Smooth muscle cell of the brain vasculature (primary cell): ENCODE results near the gene CCDC74A.
"Not testable (repeated sequence)": the region's sequence is repeated elsewhere in the genome, so short reads cannot be mapped to it uniquely, and the experiment has no call there.

Experiments
- DNase-seq: peaks from one replicate; pipeline ENCODE4 v3.0.0-alpha.2; 2012; ENCODE audit warnings: low read depth, low spot score

The CCDC74A gene

DNA sequence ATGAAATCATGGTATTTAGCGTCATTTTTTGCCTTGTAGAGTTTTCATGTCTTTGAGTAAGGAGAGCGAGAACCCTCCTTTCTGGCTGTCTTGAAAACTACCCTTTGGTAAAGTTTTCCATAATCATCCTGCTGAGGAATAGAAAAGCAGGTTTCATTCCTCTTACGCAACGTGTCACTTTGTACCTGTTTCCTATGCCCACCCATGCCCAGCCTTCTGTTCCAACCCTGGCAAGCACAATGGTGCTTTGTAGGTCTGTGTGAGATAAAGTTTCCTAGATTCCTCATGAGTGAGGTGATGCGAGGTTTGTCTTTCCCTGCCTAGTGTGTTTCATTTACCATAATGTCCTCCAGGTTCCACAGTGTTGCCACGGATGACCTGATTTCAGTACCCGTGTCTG lies 29.3 kb downstream of the CCDC74A start:
- DNase-seq: no peak

DNA sequence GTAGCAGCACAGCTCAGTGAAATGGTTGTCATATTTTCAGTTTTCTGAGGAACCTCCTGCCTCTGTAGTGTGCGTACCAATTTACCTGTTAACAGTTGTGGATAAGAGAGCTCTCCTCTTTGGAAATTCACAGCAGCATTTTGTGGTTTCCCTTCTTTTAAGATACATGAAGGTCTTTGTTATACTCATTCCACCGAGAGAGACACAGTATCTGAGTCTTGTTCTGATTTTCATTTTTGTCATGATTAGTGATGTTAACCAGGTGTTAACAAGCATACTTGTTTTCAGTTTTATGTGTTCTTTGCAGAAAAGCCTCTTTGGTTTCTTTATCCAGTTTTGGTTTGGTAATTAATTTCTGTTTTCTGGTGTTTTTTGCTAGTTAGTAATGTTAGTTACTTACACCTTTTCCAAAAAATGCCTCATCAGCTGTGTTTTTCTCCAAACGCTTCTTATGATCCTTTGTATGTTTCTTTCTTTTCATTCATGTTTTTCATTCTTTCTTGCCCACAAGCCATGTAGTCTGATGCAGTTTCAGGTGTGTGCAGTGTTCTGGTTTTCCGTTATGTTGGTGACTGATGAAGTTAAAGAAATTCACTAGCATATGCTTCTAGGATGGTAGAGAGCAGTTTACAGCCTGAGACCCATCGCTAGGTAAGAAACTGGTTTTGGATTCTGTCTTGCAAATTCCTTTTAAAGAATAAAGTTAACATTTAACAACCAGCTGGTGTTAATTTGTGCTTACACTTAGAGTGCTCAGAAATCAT lies 30.1 kb downstream of the CCDC74A start:
- DNase-seq: no peak

DNA sequence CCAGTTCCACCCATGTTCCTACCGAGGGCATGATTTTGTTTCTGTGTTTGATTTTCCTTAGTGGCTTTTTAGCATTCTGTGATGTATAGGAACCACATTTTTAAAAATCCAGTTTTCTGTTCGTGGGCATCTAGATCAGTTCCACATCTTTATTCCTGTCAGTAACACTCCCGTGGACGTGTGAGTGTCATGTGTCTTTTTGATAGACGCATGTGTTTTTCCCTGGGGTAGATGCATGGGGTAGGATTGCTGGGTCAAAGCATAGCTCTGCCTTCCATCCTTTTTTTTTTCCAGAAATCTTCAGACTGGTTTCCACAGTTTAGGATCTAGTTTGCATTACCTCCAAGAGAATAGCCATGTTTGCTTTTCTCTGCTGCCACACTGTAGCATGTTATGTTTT lies 38.7 kb downstream of the CCDC74A start:
- no peak for DNase-seq

DNA sequence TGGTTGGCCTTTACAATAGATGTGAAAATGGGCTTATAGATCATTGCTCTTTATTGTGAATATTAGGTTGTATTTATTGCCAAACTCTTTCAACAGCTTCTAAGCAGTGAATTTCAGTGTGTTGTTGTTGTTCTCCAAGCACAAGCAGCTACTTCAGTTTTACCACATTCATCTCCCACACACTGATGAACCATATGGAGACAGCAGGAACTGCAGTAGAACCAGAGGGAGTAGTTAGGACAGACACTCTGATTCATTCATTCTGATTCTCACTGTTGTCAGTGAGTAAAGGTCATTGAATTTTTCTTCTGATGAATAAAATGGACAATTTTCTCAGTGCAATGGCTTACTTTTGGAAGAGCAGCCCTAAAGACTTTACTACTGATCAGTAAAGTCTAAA lies 40.2 kb downstream of the CCDC74A start:
- DNase-seq: no peak

DNA sequence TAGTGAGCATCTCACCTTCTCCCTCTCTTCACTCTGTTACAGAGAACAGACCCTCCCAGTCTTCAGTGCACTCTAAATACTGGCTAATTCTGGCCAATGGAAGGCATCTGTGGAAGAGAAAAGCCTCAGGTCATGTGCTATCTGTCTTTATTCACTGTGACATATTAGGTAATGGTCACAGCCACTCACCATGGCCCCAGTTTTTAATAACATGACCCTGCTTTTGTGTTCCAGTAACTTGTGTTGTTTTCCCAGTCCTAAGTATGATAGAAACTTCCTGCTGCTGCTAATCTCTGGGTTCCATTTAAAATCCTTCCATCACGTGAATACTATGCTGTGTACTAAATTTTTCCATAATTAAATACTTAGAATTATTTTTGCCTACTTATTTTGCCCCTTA lies 40.7 kb downstream of the CCDC74A start:
- not testable (repeated sequence) for DNase-seq

DNA sequence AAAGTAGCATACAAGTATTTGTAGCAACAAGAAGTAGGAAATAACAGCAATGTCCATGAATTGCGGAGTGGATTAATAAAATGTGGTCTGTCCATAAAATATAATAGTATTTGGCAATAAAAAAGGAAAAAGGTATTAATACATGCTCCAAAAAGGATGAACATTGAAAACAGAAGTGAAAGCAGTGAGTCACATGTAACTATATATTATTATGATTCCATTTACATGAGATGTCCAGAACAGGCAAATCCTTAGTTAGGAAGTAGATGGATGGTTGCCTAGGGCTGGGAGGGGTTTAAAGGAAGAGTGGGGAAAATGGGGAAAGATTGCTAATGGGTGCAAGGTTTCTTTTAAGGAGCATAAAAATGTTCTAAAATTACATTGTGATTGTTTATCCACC lies 44.5 kb downstream of the CCDC74A start:
- DNase-seq: no peak

DNA sequence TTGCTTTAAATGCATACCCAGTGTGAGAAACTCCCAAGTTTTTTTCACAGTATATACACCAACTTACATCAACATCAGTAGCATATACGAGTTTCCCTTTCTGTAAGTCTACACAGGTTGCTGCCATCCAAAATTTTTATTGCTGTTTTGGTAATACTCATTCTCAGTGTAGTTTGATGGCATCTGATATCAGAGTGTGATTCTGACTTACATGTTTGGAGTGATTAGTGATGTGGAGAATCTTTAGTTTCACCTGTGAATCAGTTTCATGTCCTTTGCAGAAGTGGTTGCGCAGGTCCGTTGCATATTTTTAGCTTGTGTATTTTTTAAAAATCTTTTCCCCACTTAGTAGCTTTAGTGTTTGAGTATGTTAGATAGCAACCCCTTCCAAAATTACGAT lies 50.1 kb downstream of the CCDC74A start:
- no peak for DNase-seq

DNA sequence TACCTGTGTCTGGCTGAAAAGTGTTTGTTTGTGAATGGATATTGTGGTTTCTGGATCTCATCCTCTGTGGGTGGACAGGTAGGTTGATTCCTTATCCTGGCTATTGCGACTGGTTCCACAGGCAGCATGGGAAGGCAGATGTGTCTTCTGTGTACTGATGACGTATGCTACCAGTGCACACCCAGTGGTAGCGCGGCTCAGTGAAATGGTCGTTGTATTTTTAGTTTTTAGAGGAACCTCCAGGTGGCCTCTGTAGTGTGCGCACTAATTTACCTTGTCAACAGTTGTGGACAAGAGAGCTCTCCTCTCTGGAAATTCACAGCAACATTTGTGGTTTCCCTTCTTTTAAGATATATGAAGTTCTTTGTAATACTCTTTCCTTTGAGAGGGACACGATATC lies 52.5 kb downstream of the CCDC74A start:
- no peak for DNase-seq
